ENCODE data around the gene ELOVL2.
"Not testable (repeated sequence)": the region's sequence is repeated elsewhere in the genome, so short reads cannot be mapped to it uniquely, and the experiment has no call there.

The ELOVL2 gene

GRCh38 chr6:11003297-11003696, 40.8 kb downstream of the ELOVL2 start:
- not testable (repeated sequence) for H3K27me3 ChIP-seq (ENCODE audit: control insufficient read depth, insufficient read depth, low read length); H3K9ac ChIP-seq (ENCODE audit: low read depth, low read length); H3K36me3 ChIP-seq (ENCODE audit: insufficient read depth, low read length); H3K4me2 ChIP-seq (ENCODE audit: low read length); H3K9me3 ChIP-seq (replicated peaks; ENCODE audit: low read length); H3K4me3 ChIP-seq (ENCODE audit: low read length); H3K4me1 ChIP-seq (ENCODE audit: control insufficient read depth, insufficient read depth, low read length)

DNA sequence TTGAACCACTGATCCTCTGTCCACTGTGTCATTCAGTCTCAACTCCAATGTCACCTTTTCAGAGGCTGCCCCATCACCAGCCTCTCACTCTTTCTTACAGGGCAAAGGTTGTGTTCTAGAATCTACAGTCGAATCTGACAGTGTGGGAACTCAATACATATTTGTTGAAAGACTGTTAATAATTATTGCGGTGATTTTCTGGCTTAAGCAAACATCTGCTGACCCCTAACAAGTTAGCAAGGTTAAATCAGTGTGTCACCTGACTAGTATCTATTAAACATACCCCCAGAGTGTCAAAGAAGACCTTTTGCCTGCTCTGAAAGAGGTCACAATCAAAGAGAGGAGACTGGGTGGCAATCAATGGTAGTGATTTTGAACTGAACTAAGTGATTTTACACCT, 41.9 kb downstream of the ELOVL2 start:
- Histone ChIP-seq H3K36me3 (ENCODE audit: insufficient read depth, low read length) (no peaks in the 10 kb centered on the region), H3K4me2 (ENCODE audit: low read length) (no peak overlapping the region), H3K4me1 (ENCODE audit: control insufficient read depth, insufficient read depth, low read length) (no peaks in the 10 kb centered on the region), H3K27me3 (ENCODE audit: control insufficient read depth, insufficient read depth, low read length) (no peaks in the 10 kb centered on the region), H3K9me3 (replicated peaks; ENCODE audit: low read length) (no peaks in the 10 kb centered on the region), H3K4me3 (ENCODE audit: low read length) (no peak overlapping the region), H3K9ac (ENCODE audit: low read depth, low read length) (no peak overlapping the region)

DNA sequence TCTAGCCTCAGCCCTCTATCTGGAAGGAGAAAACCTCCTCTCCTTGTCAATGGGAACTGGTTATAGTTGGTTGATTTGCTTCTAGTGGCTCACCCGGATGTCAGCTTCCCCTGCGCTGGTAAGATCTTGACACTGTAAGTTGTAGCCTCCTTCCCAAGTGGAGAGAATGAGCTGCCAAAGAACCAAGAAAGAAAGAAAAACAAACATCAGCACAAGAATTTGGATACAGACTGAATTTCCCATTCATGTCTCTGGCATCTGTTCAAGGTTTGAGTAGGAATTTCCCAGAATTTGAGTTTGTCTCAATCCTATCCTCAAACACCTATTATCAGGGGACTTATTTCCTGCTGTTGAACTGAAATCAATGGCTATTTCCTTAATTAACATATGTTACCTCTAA, 44.1 kb downstream of the ELOVL2 start:
- H3K4me2 ChIP-seq (ENCODE audit: low read length) = no peak overlapping the region
- H3K27me3 ChIP-seq (ENCODE audit: control insufficient read depth, insufficient read depth, low read length) = no peaks in the 10 kb centered on the region
- no peaks in the 10 kb centered on the region for H3K9me3 ChIP-seq (replicated peaks; ENCODE audit: low read length)
- H3K9ac ChIP-seq (ENCODE audit: low read depth, low read length) = no peak overlapping the region
- H3K4me3 ChIP-seq (ENCODE audit: low read length) = no peak overlapping the region
- H3K36me3 ChIP-seq (ENCODE audit: insufficient read depth, low read length) = no peaks in the 10 kb centered on the region
- H3K4me1 ChIP-seq (ENCODE audit: control insufficient read depth, insufficient read depth, low read length) = no peaks in the 10 kb centered on the region

DNA sequence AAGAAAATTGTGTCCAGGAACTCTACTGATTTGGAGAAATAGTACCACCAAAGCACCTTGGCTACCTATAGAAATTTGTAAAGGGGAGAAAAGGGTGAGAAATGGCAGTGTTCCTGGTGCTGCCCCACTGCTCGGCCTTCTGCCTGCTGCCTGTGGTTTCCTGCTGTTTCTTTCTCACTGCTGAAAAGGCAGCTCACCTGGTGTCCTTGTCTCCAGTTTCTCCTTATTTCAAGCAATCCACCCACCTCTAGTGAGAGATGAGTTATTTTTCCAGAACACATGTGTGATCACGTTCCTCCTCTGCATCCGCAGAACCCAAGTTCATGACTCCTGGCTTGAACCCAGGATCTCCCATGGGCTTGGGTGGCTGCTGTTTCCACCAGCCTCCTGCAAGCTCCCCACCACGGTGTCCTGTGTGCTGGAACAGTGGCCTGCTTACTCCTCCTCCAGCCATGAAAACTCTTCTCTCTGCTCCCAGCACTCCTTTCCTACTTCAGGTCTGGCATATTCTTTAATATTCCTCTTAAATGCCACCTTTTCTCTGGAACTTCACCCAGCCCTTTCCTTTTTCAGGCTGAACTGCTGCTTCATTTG, 48.9 kb downstream of the ELOVL2 start:
- no peak overlapping the region for H3K4me3 ChIP-seq (ENCODE audit: low read length)
- no peaks in the 10 kb centered on the region for H3K36me3 ChIP-seq (ENCODE audit: insufficient read depth, low read length)
- no peaks in the 10 kb centered on the region for H3K4me1 ChIP-seq (ENCODE audit: control insufficient read depth, insufficient read depth, low read length)
- H3K27me3 ChIP-seq (ENCODE audit: control insufficient read depth, insufficient read depth, low read length) = no peaks in the 10 kb centered on the region
- no peak overlapping the region for H3K9ac ChIP-seq (ENCODE audit: low read depth, low read length)
- H3K9me3 ChIP-seq (replicated peaks; ENCODE audit: low read length) = no peaks in the 10 kb centered on the region
- no peak overlapping the region for H3K4me2 ChIP-seq (ENCODE audit: low read length)

- Histone ChIP-seq H3K9ac (ENCODE audit: low read depth, low read length) (no peak overlapping the region), H3K4me1 (ENCODE audit: control insufficient read depth, insufficient read depth, low read length) (no peaks in the 10 kb centered on the region), H3K36me3 (ENCODE audit: insufficient read depth, low read length) (no peaks in the 10 kb centered on the region), H3K9me3 (replicated peaks; ENCODE audit: low read length) (no peaks in the 10 kb centered on the region), H3K4me3 (ENCODE audit: low read length) (no peak overlapping the region), H3K27me3 (ENCODE audit: control insufficient read depth, insufficient read depth, low read length) (no peaks in the 10 kb centered on the region), H3K4me2 (ENCODE audit: low read length) (no peak overlapping the region)
Observed at GRCh38 chr6:10993896-10994295, 50.2 kb downstream of the ELOVL2 start.

DNA sequence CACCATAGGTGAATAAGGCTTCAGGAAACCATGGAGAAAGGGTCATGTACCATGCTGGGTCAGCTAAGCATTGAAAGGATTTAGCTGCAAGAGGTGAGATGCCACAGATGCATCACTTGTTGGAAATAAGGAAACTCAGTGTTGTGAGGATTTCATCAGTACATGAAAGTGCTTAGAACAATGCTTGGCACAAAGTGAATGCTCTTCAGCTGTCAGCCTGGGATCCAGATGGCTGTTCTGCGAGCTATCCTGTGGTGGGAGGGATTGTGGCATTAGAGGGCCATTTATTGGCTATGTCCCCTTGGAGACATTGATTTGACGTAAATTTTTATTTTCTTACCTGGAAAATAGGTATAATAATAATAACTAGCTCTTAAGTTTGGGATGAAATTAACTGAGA, 53.0 kb downstream of the ELOVL2 start:
- Histone ChIP-seq H3K36me3 (ENCODE audit: insufficient read depth, low read length) (no peaks in the 10 kb centered on the region), H3K4me2 (ENCODE audit: low read length) (no peak overlapping the region), H3K9ac (ENCODE audit: low read depth, low read length) (no peak overlapping the region), H3K9me3 (replicated peaks; ENCODE audit: low read length) (no peaks in the 10 kb centered on the region), H3K27me3 (ENCODE audit: control insufficient read depth, insufficient read depth, low read length) (no peaks in the 10 kb centered on the region), H3K4me1 (ENCODE audit: control insufficient read depth, insufficient read depth, low read length) (no peaks in the 10 kb centered on the region), H3K4me3 (ENCODE audit: low read length) (no peak overlapping the region)

GRCh38 chr6:10989587-10989986, 54.5 kb downstream of the ELOVL2 start:
- H3K36me3 ChIP-seq (ENCODE audit: insufficient read depth, low read length) = no peaks in the 10 kb centered on the region
- H3K9me3 ChIP-seq (replicated peaks; ENCODE audit: low read length) = no peaks in the 10 kb centered on the region
- no peak overlapping the region for H3K4me3 ChIP-seq (ENCODE audit: low read length)
- no peak overlapping the region for H3K4me2 ChIP-seq (ENCODE audit: low read length)
- H3K27me3 ChIP-seq (ENCODE audit: control insufficient read depth, insufficient read depth, low read length) = no peaks in the 10 kb centered on the region
- no peaks in the 10 kb centered on the region for H3K4me1 ChIP-seq (ENCODE audit: control insufficient read depth, insufficient read depth, low read length)
- H3K9ac ChIP-seq (ENCODE audit: low read depth, low read length) = no peak overlapping the region

DNA sequence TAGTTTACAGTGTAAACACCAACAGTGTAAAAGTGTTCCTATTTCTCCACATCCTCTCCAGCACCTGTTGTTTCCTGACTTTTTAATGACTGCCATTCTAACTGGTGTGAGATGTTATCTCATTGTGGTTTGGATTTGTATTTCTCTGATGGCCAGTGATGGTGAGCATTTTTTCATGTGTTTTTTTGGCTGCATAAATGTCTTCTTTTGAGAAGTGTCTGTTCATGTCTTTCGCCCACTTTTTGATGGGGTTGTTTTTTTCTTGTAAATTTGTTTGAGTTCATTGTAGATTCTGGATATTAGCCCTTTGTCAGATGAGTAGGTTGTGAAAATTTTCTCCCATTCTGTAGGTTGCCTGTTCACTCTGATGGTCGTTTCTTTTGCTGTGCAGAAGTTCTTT, 59.1 kb downstream of the ELOVL2 start:
- not testable (repeated sequence) for H3K4me3 ChIP-seq (ENCODE audit: low read length); H3K4me2 ChIP-seq (ENCODE audit: low read length); H3K4me1 ChIP-seq (ENCODE audit: control insufficient read depth, insufficient read depth, low read length); H3K9ac ChIP-seq (ENCODE audit: low read depth, low read length); H3K9me3 ChIP-seq (replicated peaks; ENCODE audit: low read length); H3K27me3 ChIP-seq (ENCODE audit: control insufficient read depth, insufficient read depth, low read length); H3K36me3 ChIP-seq (ENCODE audit: insufficient read depth, low read length)

- Histone ChIP-seq H3K9me3 (replicated peaks; ENCODE audit: low read length) (no peaks in the 10 kb centered on the region), H3K4me3 (ENCODE audit: low read length) (no peak overlapping the region), H3K27me3 (ENCODE audit: control insufficient read depth, insufficient read depth, low read length) (no peaks in the 10 kb centered on the region), H3K9ac (ENCODE audit: low read depth, low read length) (no peak overlapping the region), H3K36me3 (ENCODE audit: insufficient read depth, low read length) (no peaks in the 10 kb centered on the region), H3K4me2 (ENCODE audit: low read length) (no peak overlapping the region), H3K4me1 (ENCODE audit: control insufficient read depth, insufficient read depth, low read length) (no peaks in the 10 kb centered on the region)
Observed at GRCh38 chr6:10981409-10981808, 62.7 kb downstream of the ELOVL2 start.

DNA sequence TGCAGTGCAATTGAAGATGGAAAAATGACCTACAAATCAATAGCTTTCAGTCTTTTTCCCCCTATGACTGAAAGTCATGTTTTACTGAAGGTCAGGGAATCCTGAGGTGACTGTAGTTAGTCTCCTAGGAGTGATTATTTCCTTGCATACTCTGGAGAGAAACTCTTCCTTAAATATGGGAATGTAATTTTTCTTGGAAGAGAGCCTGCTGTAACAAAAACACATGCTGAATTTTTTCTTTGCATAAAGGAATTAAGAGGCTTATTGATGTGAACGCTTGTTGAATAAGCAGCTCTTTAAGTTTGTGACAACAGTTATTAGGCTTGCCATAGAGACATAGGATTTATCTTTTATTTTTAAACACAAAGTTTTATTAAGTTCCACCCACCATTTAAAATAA, 64.5 kb downstream of the ELOVL2 start:
- no peaks in the 10 kb centered on the region for H3K36me3 ChIP-seq (ENCODE audit: insufficient read depth, low read length)
- H3K4me3 ChIP-seq (ENCODE audit: low read length) = no peak overlapping the region
- no peak overlapping the region for H3K4me2 ChIP-seq (ENCODE audit: low read length)
- no peaks in the 10 kb centered on the region for H3K4me1 ChIP-seq (ENCODE audit: control insufficient read depth, insufficient read depth, low read length)
- no peaks in the 10 kb centered on the region for H3K27me3 ChIP-seq (ENCODE audit: control insufficient read depth, insufficient read depth, low read length)
- no peak overlapping the region for H3K9ac ChIP-seq (ENCODE audit: low read depth, low read length)
- H3K9me3 ChIP-seq (replicated peaks; ENCODE audit: low read length) = no peaks in the 10 kb centered on the region

GRCh38 chr6:10977231-10977968, 66.7 kb downstream of the ELOVL2 start:
- H3K36me3 ChIP-seq (ENCODE audit: insufficient read depth, low read length) = no peaks in the 10 kb centered on the region
- no peaks in the 10 kb centered on the region for H3K27me3 ChIP-seq (ENCODE audit: control insufficient read depth, insufficient read depth, low read length)
- H3K4me1 ChIP-seq (ENCODE audit: control insufficient read depth, insufficient read depth, low read length) = no peaks in the 10 kb centered on the region
- no peaks in the 10 kb centered on the region for H3K9me3 ChIP-seq (replicated peaks; ENCODE audit: low read length)
- H3K4me3 ChIP-seq (ENCODE audit: low read length) = no peak overlapping the region
- no peak overlapping the region for H3K4me2 ChIP-seq (ENCODE audit: low read length)
- no peak overlapping the region for H3K9ac ChIP-seq (ENCODE audit: low read depth, low read length)

DNA sequence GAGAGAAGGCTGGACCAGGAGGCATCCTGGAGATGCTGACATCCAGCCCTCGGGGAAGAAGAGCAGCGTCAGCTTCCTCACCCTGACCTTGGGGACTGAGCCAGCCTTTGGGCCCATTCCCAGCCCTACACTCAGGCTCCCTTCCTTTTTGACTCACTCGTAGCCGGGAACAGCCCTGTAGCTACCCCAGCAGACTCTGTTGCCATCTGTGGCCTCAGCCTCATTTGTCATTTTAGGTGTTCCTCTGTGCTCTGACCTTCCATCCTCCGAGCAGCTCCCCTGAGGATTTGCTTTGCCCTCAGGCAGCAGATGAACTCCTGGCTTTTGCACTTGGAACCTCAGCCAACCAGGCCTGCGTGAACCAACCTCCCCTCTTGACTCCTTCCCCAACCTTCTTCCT, 67.5 kb downstream of the ELOVL2 start:
- Histone ChIP-seq H3K36me3 (ENCODE audit: insufficient read depth, low read length) (no peaks in the 10 kb centered on the region), H3K4me3 (ENCODE audit: low read length) (no peak overlapping the region)

More for the DNA sequence above, 67.5 kb downstream of the ELOVL2 start:
- no peak overlapping the region for H3K4me2 ChIP-seq (ENCODE audit: low read length)
- H3K9ac ChIP-seq (ENCODE audit: low read depth, low read length) = no peak overlapping the region
- no peaks in the 10 kb centered on the region for H3K9me3 ChIP-seq (replicated peaks; ENCODE audit: low read length)
- no peaks in the 10 kb centered on the region for H3K4me1 ChIP-seq (ENCODE audit: control insufficient read depth, insufficient read depth, low read length)
- H3K27me3 ChIP-seq (ENCODE audit: control insufficient read depth, insufficient read depth, low read length) = no peaks in the 10 kb centered on the region
